Mononuclear cell (primary cell): Measurements from ENCODE around the gene TMEM120B. TPM values are rescaled to one million over a fixed set of nuclear protein-coding genes. Genes with fewer than 3 reads are reported as not detected.
"Not testable (repeated sequence)": the region's sequence is repeated elsewhere in the genome, so short reads cannot be mapped to it uniquely, and the experiment has no call there.

ENCODE experiments used
- H3K27me3 ChIP-seq: 2 replicates; pipeline ENCODE4 v1.6.0; 2011; ENCODE audit warnings: low read length, control low read depth; ENCODE audit not compliant: insufficient read depth
- H3K4me1 ChIP-seq: 2 replicates; pipeline ENCODE4 v1.5.1; 2011; ENCODE audit warnings: mild to moderate bottlenecking, low read length, control low read depth; ENCODE audit not compliant: insufficient read depth
- H3K4me3 ChIP-seq: 2 replicates; pipeline ENCODE4 v1.5.1; 2011; ENCODE audit warnings: mild to moderate bottlenecking, low read length, moderate library complexity
- H3K9me3 ChIP-seq: 2 replicates; pipeline ENCODE4 v1.5.1; 2011; ENCODE audit warnings: low read depth, mild to moderate bottlenecking, control low read depth, low read length
- total RNA-seq: library from RNA; depleted of rRNA; stranded (reverse); fragments of >200 nt; gene quantifications from one replicate; pipeline ENCODE4 v1.2.3, GENCODE V29; 2012

TMEM120B gene
- total RNA-seq, 1 donor, result 2.1 TPM

DNA sequence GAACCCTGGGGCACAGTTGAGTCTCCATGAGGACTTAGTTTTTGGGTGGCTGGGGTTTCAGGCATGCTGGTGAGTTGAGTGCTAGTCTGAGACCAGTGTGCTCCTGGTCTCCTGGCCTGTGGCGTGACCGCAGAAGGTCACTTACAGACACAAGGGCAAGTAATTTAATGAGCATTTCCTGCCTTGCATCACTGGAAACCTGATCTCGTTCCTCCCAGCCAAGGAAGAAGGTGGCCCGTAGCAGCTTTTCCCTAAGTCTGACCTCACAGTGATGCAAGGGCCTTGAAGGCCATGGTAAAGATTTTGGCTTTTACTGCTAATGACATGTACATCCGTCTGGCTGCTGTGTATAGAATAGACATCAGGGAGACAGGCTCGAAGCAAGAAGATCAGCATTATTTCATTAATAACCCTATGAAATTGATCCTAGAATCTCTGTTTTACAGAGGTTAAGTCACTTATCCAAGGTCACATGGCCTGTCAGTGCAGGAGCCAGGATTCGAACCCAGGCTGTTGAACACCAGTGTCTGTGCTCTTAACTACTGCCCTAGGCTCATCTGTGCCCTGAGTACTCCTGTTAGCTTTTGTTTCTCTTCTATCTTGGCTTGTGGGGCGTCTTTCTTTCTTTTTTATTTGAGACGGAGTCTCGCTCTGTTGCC lies 4.6 kb downstream of the TMEM120B start:
- no peak overlapping the region for H3K4me3 ChIP-seq

GRCh38 chr12:121718653-121719239 lies 6.2 kb downstream of the TMEM120B start:
- Histone ChIP-seq H3K27me3 (no peaks in the 10 kb centered on the region), H3K9me3 (no peaks in the 10 kb centered on the region), H3K4me3 (no peak overlapping the region), H3K4me1 (peaks cover under 1% of the 10 kb centered on the region)

More for the DNA sequence above, 4.6 kb downstream of the TMEM120B start:
- H3K27me3 ChIP-seq, result no peaks in the 10 kb centered on the region
- no peaks in the 10 kb centered on the region for H3K9me3 ChIP-seq
- peaks cover 13% of the 10 kb centered on the region for H3K4me1 ChIP-seq

- H3K9me3 ChIP-seq, result no peaks in the 10 kb centered on the region
- H3K4me1 ChIP-seq, result no peaks in the 10 kb centered on the region
- no peaks in the 10 kb centered on the region for H3K27me3 ChIP-seq
- no peak overlapping the region for H3K4me3 ChIP-seq
Measured at GRCh38 chr12:121719926-121720414, 7.4 kb downstream of the TMEM120B start.

DNA sequence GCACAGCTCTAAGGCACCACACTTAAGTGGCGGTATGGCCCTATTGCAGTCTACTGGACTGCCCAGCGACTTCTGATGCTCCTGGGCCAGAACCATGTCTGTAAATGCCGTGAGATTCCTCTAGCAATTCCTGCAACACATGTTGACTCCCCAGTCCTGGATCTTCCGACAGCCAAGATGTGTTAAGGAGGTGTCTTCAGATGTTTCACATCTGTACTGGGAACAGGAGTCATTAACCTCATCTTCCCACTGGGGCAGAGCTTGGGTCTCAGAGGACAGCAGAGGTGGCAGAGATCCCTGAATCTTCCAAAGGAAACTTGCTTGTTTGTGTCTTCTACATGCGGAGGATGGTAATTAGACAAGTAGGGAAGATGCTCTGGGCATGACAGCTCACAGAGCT lies 8.2 kb downstream of the TMEM120B start:
- Histone ChIP-seq H3K4me3 (no peak overlapping the region), H3K27me3 (no peaks in the 10 kb centered on the region), H3K4me1 (no peaks in the 10 kb centered on the region), H3K9me3 (no peaks in the 10 kb centered on the region)

- no peak overlapping the region for H3K4me3 ChIP-seq
- no peaks in the 10 kb centered on the region for H3K9me3 ChIP-seq
- no peaks in the 10 kb centered on the region for H3K4me1 ChIP-seq
- H3K27me3 ChIP-seq, result no peaks in the 10 kb centered on the region
Measured at GRCh38 chr12:121722511-121722910, 10.0 kb downstream of the TMEM120B start.

DNA sequence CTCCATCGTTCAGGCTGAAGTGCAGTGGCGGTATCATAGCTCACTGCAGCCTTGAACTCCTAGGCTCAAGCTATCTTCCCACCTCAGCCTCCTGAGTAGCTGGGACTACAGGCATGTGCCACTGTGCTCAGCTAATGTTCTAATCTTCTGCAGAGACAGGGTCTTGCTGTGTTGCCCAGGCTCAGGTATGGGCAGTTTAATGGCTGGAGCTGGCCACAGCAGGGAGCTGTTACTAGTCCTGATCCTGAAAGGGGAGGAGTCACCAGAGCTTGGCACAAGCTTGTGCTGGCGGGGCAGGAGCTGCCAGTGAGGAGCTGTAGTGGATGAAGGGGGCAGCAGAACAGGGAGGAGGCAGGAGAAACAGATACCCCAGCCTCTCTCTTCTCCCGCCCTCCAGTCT lies 10.6 kb downstream of the TMEM120B start:
- Histone ChIP-seq H3K9me3 (no peaks in the 10 kb centered on the region), H3K4me1 (no peaks in the 10 kb centered on the region), H3K27me3 (no peaks in the 10 kb centered on the region), H3K4me3 (no peak overlapping the region)

GRCh38 chr12:121724925-121725324 lies 12.4 kb downstream of the TMEM120B start:
- Histone ChIP-seq H3K4me3 (no peak overlapping the region), H3K27me3 (no peaks in the 10 kb centered on the region), H3K9me3 (no peaks in the 10 kb centered on the region), H3K4me1 (no peaks in the 10 kb centered on the region)

DNA sequence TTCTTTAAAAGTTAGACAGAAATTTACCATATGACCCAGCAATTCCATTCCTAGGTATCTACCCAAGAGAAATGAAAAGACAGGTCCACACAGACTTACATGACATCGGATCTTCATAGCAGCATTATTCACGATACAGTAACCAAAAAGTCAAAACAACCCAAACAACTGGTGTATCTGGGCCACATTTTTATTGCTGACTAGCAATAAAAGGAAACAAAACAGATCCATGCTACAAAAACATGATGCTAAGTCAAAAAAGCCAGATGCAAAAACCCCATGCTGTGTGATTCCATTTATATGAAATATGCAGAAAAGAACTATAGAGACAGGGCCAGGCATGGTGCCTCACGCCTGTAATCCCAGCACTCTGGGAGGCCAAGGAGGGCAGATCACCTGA lies 12.9 kb downstream of the TMEM120B start:
- no peaks in the 10 kb centered on the region for H3K4me1 ChIP-seq
- no peak overlapping the region for H3K4me3 ChIP-seq
- no peaks in the 10 kb centered on the region for H3K9me3 ChIP-seq
- H3K27me3 ChIP-seq, result no peaks in the 10 kb centered on the region

GRCh38 chr12:121729021-121729420 lies 16.5 kb downstream of the TMEM120B start:
- no peak overlapping the region for H3K4me3 ChIP-seq
- no peaks in the 10 kb centered on the region for H3K27me3 ChIP-seq
- H3K4me1 ChIP-seq, result no peaks in the 10 kb centered on the region
- H3K9me3 ChIP-seq, result no peaks in the 10 kb centered on the region

DNA sequence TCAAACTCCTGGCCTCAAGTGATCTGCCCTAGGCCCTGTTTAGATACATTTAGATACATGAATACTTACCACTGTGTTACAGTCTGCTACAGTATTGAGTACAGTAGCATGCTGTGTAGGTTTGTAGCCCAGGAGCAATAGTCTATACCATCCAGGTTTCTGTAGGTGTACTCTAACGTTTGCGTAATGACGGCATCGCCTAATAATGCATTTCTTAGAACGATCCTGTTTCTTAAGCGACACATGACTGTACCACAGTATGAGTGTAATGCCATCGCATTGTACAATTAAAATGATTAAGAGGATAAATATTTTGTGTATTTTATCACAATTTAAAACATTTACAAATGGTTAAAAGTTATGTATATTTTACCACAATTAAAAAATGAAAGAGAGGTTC lies 18.9 kb downstream of the TMEM120B start:
- H3K4me3 ChIP-seq, result no peak overlapping the region
- no peaks in the 10 kb centered on the region for H3K4me1 ChIP-seq
- no peaks in the 10 kb centered on the region for H3K9me3 ChIP-seq
- H3K27me3 ChIP-seq, result no peaks in the 10 kb centered on the region

DNA sequence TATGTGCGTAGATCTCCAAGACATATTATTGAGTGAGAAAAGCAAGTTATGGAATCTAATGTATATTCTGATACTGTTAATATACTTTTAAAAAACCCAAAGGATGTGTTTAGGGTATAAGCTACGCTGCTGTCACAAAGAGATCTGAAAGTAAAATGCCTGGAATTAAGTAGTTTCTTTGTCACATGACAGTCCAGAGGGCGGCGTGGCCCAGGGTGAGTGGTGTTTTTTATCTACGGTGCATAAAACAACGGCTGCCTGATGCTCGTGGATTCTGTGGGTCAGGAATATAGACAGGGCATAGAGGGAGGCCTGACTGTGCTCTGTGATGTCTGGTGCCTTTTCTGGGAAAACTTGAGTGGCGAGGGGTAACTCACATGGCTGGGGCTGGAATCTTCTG lies 21.3 kb downstream of the TMEM120B start:
- no peak overlapping the region for H3K4me3 ChIP-seq
- no peaks in the 10 kb centered on the region for H3K4me1 ChIP-seq
- no peaks in the 10 kb centered on the region for H3K9me3 ChIP-seq
- no peaks in the 10 kb centered on the region for H3K27me3 ChIP-seq

DNA sequence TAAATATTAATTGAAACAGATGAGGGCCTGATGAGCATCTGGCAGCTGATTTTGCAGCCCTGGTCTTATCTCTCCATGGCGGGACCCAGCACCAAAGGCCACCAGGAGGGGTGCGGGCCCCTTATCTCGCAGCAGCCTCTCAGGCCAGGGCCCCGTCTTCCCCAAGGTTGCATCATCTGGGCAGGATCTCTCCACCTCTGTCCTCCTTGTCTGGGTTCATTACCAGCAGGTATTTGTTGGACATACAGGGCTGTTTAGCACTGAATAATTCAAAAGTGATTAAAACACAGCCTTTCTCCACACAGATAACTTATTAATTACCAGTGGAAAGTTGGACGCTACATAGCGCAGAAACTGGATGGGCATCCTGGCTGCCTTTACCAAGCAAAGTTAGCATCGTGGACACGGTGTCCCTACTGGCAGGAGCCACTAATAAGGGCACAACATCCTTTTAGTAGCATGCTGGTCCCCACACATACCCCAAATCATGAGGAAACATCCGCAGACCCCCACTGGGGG lies 25.8 kb downstream of the TMEM120B start:
- Histone ChIP-seq H3K27me3 (no peaks in the 10 kb centered on the region), H3K9me3 (no peaks in the 10 kb centered on the region), H3K4me1 (no peaks in the 10 kb centered on the region), H3K4me3 (no peak overlapping the region)

- Histone ChIP-seq H3K27me3 (no peaks in the 10 kb centered on the region), H3K4me1 (no peaks in the 10 kb centered on the region), H3K4me3 (no peak overlapping the region), H3K9me3 (no peaks in the 10 kb centered on the region)
Measured at GRCh38 chr12:121740847-121741246, 28.3 kb downstream of the TMEM120B start.

DNA sequence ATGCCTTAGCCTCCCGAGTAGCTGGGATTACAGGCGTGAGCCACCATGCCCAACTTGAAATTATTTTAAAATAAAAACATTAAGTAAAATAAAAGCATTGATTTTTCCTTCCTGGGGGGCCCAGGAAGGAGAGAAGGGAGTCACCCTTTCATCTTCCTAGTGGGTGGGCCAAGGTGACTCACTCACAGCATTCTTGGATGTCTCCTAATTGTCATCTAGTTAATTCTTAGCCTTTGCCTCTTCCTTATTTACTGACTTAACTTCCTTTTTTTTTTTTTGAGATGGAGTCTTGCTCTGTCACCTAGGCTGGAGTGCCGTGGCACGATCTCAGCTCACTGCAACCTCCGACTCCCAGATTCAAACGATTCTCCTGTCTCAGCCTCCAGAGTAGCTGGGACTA lies 29.2 kb downstream of the TMEM120B start:
- no peak overlapping the region for H3K4me3 ChIP-seq

GRCh38 chr12:121745545-121745944 lies 33.0 kb downstream of the TMEM120B start:
- H3K4me1 ChIP-seq, H3K4me3 ChIP-seq, H3K27me3 ChIP-seq, H3K9me3 ChIP-seq: not testable (repeated sequence)

More for the DNA sequence above, 29.2 kb downstream of the TMEM120B start:
- no peaks in the 10 kb centered on the region for H3K9me3 ChIP-seq
- no peaks in the 10 kb centered on the region for H3K4me1 ChIP-seq
- H3K27me3 ChIP-seq, result no peaks in the 10 kb centered on the region

DNA sequence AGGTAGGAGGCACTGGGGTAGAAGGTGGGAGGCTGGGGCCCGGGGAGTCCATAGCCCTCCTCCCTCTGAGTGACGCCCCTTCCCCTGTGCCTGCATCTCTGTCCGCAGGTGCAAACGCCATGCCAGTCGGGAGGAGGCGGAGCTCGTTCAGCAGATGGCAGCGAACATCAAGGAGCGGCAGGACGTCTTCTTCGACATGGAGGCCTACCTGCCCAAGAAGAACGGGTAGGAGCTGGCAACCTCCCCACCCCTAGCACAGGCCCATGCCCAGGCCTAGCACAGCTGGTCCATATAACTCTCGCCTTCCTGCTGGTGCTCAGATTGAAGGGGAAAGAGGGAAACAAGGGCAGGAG lies 35.6 kb downstream of the TMEM120B start:
- no peak overlapping the region for H3K4me3 ChIP-seq
- H3K27me3 ChIP-seq, result no peaks in the 10 kb centered on the region
- H3K4me1 ChIP-seq, result no peaks in the 10 kb centered on the region
- no peaks in the 10 kb centered on the region for H3K9me3 ChIP-seq
